ENCODE data around the gene QKI.

The QKI gene

GRCh38 chr6:163371129-163371528 is 43.4 kb upstream of the QKI start (continued):
- no peak for TF ChIP-seq ZSCAN23 (tag by site-specific recombination; IDR thresholded peaks at IDR 0.05)
- TF ChIP-seq ZNF677 (tag by site-specific recombination; IDR thresholded peaks at IDR 0.05): no peak
- TF ChIP-seq ZNF610 (tag by site-specific recombination; IDR thresholded peaks at IDR 0.05; ENCODE audit: borderline replicate concordance): no peak
- no peak for TF ChIP-seq ZNF223 (tag by site-specific recombination; IDR thresholded peaks at IDR 0.05)
- no peak for TF ChIP-seq ZNF157 (tag by site-specific recombination; IDR thresholded peaks at IDR 0.05)
- no peak for TF ChIP-seq ZSCAN30 (tag by site-specific recombination; IDR thresholded peaks at IDR 0.05)

DNA sequence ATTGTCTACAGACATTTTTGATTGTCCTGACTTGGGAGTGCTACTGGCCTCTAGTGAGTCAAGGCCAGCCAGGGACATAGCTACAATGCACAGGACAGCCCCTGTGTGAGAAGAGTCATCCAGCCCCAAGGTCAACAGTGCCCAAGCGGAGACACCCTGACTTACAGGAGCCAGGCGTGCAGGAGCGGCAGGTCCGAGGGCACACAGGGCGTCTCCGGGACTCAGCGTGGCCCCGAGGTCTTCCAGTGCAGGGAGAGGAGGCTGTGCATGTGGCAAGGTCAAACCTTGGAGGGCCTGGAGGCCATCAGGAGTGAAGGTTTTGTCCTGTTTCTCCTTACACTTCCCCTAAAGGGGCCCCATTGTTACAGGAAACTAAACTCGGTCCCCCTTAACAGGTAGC is 41.3 kb upstream of the QKI start:
- Histone ChIP-seq H3K4me3 (ENCODE audit: low read depth, low read length) (no peak overlapping the region), H3K27ac (ENCODE audit: extremely low read depth, low read depth, low read length) (no peak overlapping the region), H3K4me1 (ENCODE audit: control insufficient read depth, insufficient read depth, low read length) (no peaks in the 10 kb centered on the region), H3K9me3 (ENCODE audit: control insufficient read depth, insufficient read depth, low read depth, low read length) (no peaks in the 10 kb centered on the region), H3K36me3 (ENCODE audit: control insufficient read depth in 2 of 2, insufficient read depth in 1 of 2, low read length in 2 of 2) (no peaks in the 10 kb centered on the region)
- CTCF ChIA-PET: no interaction called here
- POLR2A ChIA-PET: no interaction called here
- TF ChIP-seq ZNF223 (tag by site-specific recombination; IDR thresholded peaks at IDR 0.05): no peak
- TF ChIP-seq ZNF433 (tag by site-specific recombination; IDR thresholded peaks at IDR 0.05; ENCODE audit: low read depth): no peak
- no peak for TF ChIP-seq ZNF561 (tag by site-specific recombination; IDR thresholded peaks at IDR 0.05; ENCODE audit: borderline replicate concordance)
- TF ChIP-seq ZNF558 (tag by site-specific recombination; IDR thresholded peaks at IDR 0.05): no peak

DNA sequence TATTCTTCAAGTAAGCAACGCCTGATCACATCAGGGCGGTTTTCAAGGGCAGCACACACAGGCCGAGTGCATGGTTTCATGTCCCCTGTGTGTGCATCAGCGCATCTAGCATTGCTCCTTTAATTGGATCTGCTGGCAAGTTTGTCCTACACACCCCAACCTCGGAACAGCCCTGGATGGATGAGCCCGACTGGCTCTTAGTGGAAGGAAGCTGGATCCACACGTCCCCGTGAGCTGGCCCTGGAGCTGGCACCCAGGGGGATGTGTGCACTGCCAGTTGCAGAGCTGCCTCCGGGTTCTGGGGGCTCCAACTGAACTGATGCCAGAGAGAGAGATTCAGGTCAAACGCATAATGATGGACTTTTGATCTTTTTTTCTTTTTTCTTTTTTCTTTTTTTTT is 39.2 kb upstream of the QKI start:
- Histone ChIP-seq H3K36me3 (ENCODE audit: control insufficient read depth in 2 of 2, insufficient read depth in 1 of 2, low read length in 2 of 2) (no peaks in the 10 kb centered on the region), H3K4me1 (ENCODE audit: control insufficient read depth, insufficient read depth, low read length) (no peaks in the 10 kb centered on the region), H3K4me3 (ENCODE audit: low read depth, low read length) (no peak overlapping the region), H3K27ac (ENCODE audit: extremely low read depth, low read depth, low read length) (no peak overlapping the region), H3K9me3 (ENCODE audit: control insufficient read depth, insufficient read depth, low read depth, low read length) (no peaks in the 10 kb centered on the region)
- ChIA-PET CTCF (no interaction called here), POLR2A (no interaction called here)
- TF ChIP-seq ZNF626 (tag by site-specific recombination; IDR thresholded peaks at IDR 0.05): no peak
- TF ChIP-seq ZNF580 (tag by site-specific recombination; IDR thresholded peaks at IDR 0.05): no peak
- TF ChIP-seq TCF7L2 (IDR thresholded peaks at IDR 0.05; ENCODE audit: borderline replicate concordance, low read depth, low read length): no peak
- no peak for TF ChIP-seq MZF1 (tag by site-specific recombination; IDR thresholded peaks at IDR 0.05; ENCODE audit: borderline replicate concordance)
- no peak for TF ChIP-seq ZNF155 (tag by site-specific recombination; IDR thresholded peaks at IDR 0.05)
- TF ChIP-seq, protein P1, sequence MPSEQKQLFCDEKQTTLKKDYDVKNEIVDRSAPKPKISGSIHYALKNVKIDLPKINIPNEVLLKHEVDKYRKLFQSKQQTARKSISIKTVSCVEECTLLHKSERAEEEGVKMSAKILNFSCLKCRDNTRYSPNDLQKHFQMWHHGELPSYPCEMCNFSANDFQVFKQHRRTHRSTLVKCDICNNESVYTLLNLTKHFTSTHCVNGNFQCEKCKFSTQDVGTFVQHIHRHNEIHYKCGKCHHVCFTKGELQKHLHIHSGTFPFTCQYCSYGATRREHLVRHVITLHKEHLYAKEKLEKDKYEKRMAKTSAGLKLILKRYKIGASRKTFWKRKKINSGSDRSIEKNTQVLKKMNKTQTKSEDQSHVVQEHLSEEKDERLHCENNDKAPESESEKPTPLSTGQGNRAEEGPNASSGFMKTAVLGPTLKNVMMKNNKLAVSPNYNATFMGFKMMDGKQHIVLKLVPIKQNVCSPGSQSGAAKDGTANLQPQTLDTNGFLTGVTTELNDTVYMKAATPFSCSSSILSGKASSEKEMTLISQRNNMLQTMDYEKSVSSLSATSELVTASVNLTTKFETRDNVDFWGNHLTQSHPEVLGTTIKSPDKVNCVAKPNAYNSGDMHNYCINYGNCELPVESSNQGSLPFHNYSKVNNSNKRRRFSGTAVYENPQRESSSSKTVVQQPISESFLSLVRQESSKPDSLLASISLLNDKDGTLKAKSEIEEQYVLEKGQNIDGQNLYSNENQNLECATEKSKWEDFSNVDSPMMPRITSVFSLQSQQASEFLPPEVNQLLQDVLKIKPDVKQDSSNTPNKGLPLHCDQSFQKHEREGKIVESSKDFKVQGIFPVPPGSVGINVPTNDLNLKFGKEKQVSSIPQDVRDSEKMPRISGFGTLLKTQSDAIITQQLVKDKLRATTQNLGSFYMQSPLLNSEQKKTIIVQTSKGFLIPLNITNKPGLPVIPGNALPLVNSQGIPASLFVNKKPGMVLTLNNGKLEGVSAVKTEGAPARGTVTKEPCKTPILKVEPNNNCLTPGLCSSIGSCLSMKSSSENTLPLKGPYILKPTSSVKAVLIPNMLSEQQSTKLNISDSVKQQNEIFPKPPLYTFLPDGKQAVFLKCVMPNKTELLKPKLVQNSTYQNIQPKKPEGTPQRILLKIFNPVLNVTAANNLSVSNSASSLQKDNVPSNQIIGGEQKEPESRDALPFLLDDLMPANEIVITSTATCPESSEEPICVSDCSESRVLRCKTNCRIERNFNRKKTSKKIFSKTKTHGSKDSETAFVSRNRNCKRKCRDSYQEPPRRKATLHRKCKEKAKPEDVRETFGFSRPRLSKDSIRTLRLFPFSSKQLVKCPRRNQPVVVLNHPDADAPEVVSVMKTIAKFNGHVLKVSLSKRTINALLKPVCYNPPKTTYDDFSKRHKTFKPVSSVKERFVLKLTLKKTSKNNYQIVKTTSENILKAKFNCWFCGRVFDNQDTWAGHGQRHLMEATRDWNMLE (tag by site-specific recombination; conservative IDR thresholded peaks at IDR 0.05; ENCODE audit: low read depth): no peak

DNA sequence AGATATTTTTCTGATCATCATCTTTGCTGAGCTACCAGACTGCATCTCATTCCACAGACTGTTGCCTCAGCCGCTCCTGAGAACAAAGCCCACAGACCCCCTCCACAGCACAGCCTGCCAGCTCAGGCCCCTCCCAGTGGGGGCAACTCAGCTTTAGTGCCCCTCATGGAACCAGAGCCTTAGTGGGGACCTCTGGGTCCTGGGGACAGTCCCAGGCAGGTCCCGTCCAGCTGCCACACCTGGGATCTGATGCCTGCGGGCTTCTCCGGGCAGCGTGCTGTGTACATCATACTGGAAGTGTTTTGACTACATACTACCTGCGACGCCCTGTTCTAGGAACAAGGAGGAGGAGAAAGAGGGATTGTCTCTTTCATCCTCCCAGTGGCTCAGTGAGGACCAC is 38.3 kb upstream of the QKI start:
- H3K9me3 ChIP-seq (ENCODE audit: control insufficient read depth, insufficient read depth, low read depth, low read length): no peaks in the 10 kb centered on the region
- H3K36me3 ChIP-seq (ENCODE audit: control insufficient read depth in 2 of 2, insufficient read depth in 1 of 2, low read length in 2 of 2): no peaks in the 10 kb centered on the region
- CTCF ChIA-PET: no interaction called here
- no peaks in the 10 kb centered on the region for H3K4me1 ChIP-seq (ENCODE audit: control insufficient read depth, insufficient read depth, low read length)
- H3K4me3 ChIP-seq (ENCODE audit: low read depth, low read length): no peak overlapping the region
- POLR2A ChIA-PET: no interaction called here
- H3K27ac ChIP-seq (ENCODE audit: extremely low read depth, low read depth, low read length): no peak overlapping the region
- no peak for TF ChIP-seq ZNF600 (tag by site-specific recombination; IDR thresholded peaks at IDR 0.05)
- TF ChIP-seq ZNF24 (tag by site-specific recombination; IDR thresholded peaks at IDR 0.05): no peak
- TF ChIP-seq ZNF174 (tag by site-specific recombination; IDR thresholded peaks at IDR 0.05): no peak
- no peak for TF ChIP-seq GFI1B (tag by site-specific recombination; IDR thresholded peaks at IDR 0.05)
- no peak for TF ChIP-seq SP7 (tag by site-specific recombination; IDR thresholded peaks at IDR 0.05)
- TF ChIP-seq, protein P2, sequence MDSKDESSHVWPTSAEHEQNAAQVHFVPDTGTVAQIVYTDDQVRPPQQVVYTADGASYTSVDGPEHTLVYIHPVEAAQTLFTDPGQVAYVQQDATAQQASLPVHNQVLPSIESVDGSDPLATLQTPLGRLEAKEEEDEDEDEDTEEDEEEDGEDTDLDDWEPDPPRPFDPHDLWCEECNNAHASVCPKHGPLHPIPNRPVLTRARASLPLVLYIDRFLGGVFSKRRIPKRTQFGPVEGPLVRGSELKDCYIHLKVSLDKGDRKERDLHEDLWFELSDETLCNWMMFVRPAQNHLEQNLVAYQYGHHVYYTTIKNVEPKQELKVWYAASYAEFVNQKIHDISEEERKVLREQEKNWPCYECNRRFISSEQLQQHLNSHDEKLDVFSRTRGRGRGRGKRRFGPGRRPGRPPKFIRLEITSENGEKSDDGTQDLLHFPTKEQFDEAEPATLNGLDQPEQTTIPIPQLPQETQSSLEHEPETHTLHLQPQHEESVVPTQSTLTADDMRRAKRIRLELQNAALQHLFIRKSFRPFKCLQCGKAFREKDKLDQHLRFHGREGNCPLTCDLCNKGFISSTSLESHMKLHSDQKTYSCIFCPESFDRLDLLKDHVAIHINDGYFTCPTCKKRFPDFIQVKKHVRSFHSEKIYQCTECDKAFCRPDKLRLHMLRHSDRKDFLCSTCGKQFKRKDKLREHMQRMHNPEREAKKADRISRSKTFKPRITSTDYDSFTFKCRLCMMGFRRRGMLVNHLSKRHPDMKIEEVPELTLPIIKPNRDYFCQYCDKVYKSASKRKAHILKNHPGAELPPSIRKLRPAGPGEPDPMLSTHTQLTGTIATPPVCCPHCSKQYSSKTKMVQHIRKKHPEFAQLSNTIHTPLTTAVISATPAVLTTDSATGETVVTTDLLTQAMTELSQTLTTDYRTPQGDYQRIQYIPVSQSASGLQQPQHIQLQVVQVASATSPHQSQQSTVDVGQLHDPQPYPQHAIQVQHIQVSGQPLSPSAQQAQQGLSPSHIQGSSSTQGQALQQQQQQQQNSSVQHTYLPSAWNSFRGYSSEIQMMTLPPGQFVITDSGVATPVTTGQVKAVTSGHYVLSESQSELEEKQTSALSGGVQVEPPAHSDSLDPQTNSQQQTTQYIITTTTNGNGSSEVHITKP (tag by site-specific recombination; IDR thresholded peaks at IDR 0.05): no peak
- TF ChIP-seq HOXC10 (CRISPR knock-in tag; IDR thresholded peaks at IDR 0.05): no peak

Measured in HEK293 (cell line).